GM12875 (cell line): ENCODE measurements around the gene PRG3.
"Not testable (repeated sequence)": the region's sequence is repeated elsewhere in the genome, so short reads cannot be mapped to it uniquely, and the experiment has no call there.

Experiments used
- H3K4me3 ChIP-seq: one replicate; pipeline ENCODE4 v1.5.1; 2011; ENCODE audit warnings: low read depth, low read length, control low read depth
- CTCF ChIP-seq: IDR thresholded peaks from 2 replicates; pipeline ENCODE4 v1.5.1; 2011; ENCODE audit warnings: low read depth, mild to moderate bottlenecking, control low read depth, inconsistent platforms, low read length, moderate library complexity, borderline replicate concordance; ENCODE audit not compliant: insufficient read depth

PRG3 gene

GRCh38 chr11:57339328-57339727 is 41.6 kb downstream of the PRG3 start:
- H3K4me3 ChIP-seq = no peak overlapping the region
- no peak for TF ChIP-seq CTCF

- H3K4me3 ChIP-seq = no peak within 1 kb of the TSS
- no peak for TF ChIP-seq CTCF
Observed at GRCh38 chr11:57338142-57338541, 42.8 kb downstream of the PRG3 start, which contains the start of gene P2RX3. Gene P2RX3 (plus strand): TSS chr11:57338352. CDS start chr11:57338551, 199 bp downstream.

- H3K4me3 ChIP-seq = not testable (repeated sequence)
Observed at GRCh38 chr11:57336856-57337255, 44.1 kb downstream of the PRG3 start.

- peak overlapping the region; percentile 78 for H3K4me3 ChIP-seq
- TF ChIP-seq CTCF = no peak
Observed at GRCh38 chr11:57336111-57336666, 44.8 kb downstream of the PRG3 start.

- peak within 1 kb of the TSS; percentile 78 for H3K4me3 ChIP-seq
- TF ChIP-seq CTCF = 0 out of 2 replicates have a peak, but pooled peaks have one; percentile 16
Observed at GRCh38 chr11:57335343-57336110, 45.4 kb downstream of the PRG3 start, which contains the start of gene SSRP1. Gene SSRP1 (minus strand): TSS chr11:57335892. CDS start chr11:57335121, 771 bp downstream.

- TF ChIP-seq CTCF = no peak
Observed at GRCh38 chr11:57335023-57335342, 46.0 kb downstream of the PRG3 start.

GRCh38 chr11:57332694-57333440 is 48.1 kb downstream of the PRG3 start:
- TF ChIP-seq CTCF = no peak
- H3K4me3 ChIP-seq = no peak overlapping the region

More at GRCh38 chr11:57335023-57335342, 46.0 kb downstream of the PRG3 start:
- H3K4me3 ChIP-seq = peak overlapping the region; percentile 78
